Left ventricle myocardium inferior (tissue), 1 donor: ENCODE measurements around the gene ZNF441. TPM values are rescaled to one million over a fixed set of nuclear protein-coding genes. Genes with fewer than 3 reads are reported as not detected.
"Not testable (repeated sequence)": the region's sequence is repeated elsewhere in the genome, so short reads cannot be mapped to it uniquely, and the experiment has no call there.

ENCODE experiments used
- DNase-seq: peaks from one replicate; pipeline ENCODE4 v3.0.0-alpha.2; 2020
- H3K27ac ChIP-seq: fragments of 200-600 bp; replicated peaks from 2 replicates; pipeline ENCODE4 v1.8.0; 2021
- H3K27me3 ChIP-seq: fragments of 200-600 bp; 2 replicates; pipeline ENCODE4 v1.8.0; 2021; ENCODE audit warnings: low read depth
- H3K36me3 ChIP-seq: fragments of 200-600 bp; 2 replicates; pipeline ENCODE4 v1.8.0; 2021
- H3K4me1 ChIP-seq: fragments of 200-600 bp; 2 replicates; pipeline ENCODE4 v1.8.0; 2021
- H3K4me3 ChIP-seq: fragments of 200-600 bp; 2 replicates; pipeline ENCODE4 v1.8.0; 2021; ENCODE audit warnings: mild to moderate bottlenecking, moderate library complexity
- H3K9me3 ChIP-seq: fragments of 200-600 bp; replicated peaks from 2 replicates; pipeline ENCODE4 v1.8.0; 2021
- intact Hi-C: fragments of 100-400 bp; cut with micrococcal nuclease; formaldehyde crosslinking; loops from one replicate; pipeline ENCODE4 v1.11.0; 2022
- total RNA-seq: library from RNA; stranded (reverse); fragmentation: NEBNext Ultra II Directional; extraction: Animal tissue kit (Norgen Biotek cat#: 25700); gene quantifications from one replicate; pipeline ENCODE4 v1.2.1, GENCODE V29; 2021
- TF ChIP-seq, protein P1 (sequence below): fragments of 200-600 bp; IDR thresholded peaks from 2 replicates; pipeline ENCODE4 v1.8.0; 2021; ENCODE audit warnings: antibody characterized with exemption, mild to moderate bottlenecking, borderline replicate concordance
- donor health status: DM: no; HTN: yes; CAD: no; lungs with severe emphysema.

The ZNF441 gene
- total RNA-seq, 1 donor from 2014 or later = 4.3 TPM

DNA sequence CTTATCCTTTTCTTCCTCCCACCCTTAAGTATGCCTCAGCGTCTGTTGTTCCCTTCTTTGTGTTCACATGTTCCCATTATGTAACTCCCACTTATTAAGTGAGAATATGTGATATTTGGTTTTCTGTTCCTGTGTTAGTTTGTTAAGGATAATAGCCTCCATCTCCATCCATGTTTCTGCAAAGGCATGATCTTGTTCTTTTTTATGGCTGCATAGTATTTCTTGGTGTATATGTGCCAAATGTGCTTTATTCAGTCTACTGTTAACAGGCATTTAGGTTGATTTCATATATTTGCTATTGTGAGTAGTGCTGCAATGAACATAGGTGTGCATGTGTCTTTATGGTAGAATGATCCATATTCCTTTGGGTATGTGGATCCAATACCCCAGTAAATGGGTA, 3.2 kb upstream of the ZNF441 start:
- intact Hi-C loops = no loop called here
- peaks cover 12% of the 10 kb centered on the region for H3K9me3 ChIP-seq
- no peak overlapping the region for H3K27ac ChIP-seq
- no peaks in the 10 kb centered on the region for H3K27me3 ChIP-seq
- peaks cover 21% of the 10 kb centered on the region for H3K4me1 ChIP-seq
- TF ChIP-seq, protein P1, sequence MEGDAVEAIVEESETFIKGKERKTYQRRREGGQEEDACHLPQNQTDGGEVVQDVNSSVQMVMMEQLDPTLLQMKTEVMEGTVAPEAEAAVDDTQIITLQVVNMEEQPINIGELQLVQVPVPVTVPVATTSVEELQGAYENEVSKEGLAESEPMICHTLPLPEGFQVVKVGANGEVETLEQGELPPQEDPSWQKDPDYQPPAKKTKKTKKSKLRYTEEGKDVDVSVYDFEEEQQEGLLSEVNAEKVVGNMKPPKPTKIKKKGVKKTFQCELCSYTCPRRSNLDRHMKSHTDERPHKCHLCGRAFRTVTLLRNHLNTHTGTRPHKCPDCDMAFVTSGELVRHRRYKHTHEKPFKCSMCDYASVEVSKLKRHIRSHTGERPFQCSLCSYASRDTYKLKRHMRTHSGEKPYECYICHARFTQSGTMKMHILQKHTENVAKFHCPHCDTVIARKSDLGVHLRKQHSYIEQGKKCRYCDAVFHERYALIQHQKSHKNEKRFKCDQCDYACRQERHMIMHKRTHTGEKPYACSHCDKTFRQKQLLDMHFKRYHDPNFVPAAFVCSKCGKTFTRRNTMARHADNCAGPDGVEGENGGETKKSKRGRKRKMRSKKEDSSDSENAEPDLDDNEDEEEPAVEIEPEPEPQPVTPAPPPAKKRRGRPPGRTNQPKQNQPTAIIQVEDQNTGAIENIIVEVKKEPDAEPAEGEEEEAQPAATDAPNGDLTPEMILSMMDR = no peak
- H3K4me3 ChIP-seq = no peak overlapping the region
- no peak for DNase-seq
- H3K36me3 ChIP-seq = no peaks in the 10 kb centered on the region

GRCh38 chr19:11767633-11768133, 883 bp downstream of the ZNF441 start:
- TF ChIP-seq, protein P1 = no peak
- DNase-seq = peak; percentile 17
- Histone ChIP-seq H3K9me3 (peaks cover 33% of the 10 kb centered on the region), H3K4me1 (peaks cover 24% of the 10 kb centered on the region), H3K27ac (peak overlapping the region; percentile 92), H3K27me3 (no peaks in the 10 kb centered on the region), H3K36me3 (peaks cover 3% of the 10 kb centered on the region), H3K4me3 (peak overlapping the region; percentile 95)
- intact Hi-C loops = no loop called here

- H3K27me3 ChIP-seq = no peaks in the 10 kb centered on the region
- peaks cover 24% of the 10 kb centered on the region for H3K4me1 ChIP-seq
- TF ChIP-seq, protein P1 = no peak
- H3K9me3 ChIP-seq = peaks cover 43% of the 10 kb centered on the region
- intact Hi-C loops = no loop called here
- peaks cover 3% of the 10 kb centered on the region for H3K36me3 ChIP-seq
- no peak for DNase-seq
- no peak overlapping the region for H3K27ac ChIP-seq
- H3K4me3 ChIP-seq = no peak overlapping the region
Measured at GRCh38 chr19:11769995-11770394, 3.2 kb downstream of the ZNF441 start.

GRCh38 chr19:11771520-11771919, 4.7 kb downstream of the ZNF441 start:
- H3K36me3 ChIP-seq, intact Hi-C loops, DNase-seq, H3K27me3 ChIP-seq, H3K27ac ChIP-seq, H3K4me3 ChIP-seq: not testable (repeated sequence)
- H3K4me1 ChIP-seq = peaks cover 20% of the 10 kb centered on the region
- peaks cover 57% of the 10 kb centered on the region for H3K9me3 ChIP-seq
- TF ChIP-seq, protein P1 = peak; percentile 23

- H3K9me3 ChIP-seq = peaks cover 90% of the 10 kb centered on the region
- DNase-seq, H3K27ac ChIP-seq, H3K27me3 ChIP-seq, H3K4me1 ChIP-seq, intact Hi-C loops, H3K4me3 ChIP-seq: not testable (repeated sequence)
- peaks cover 61% of the 10 kb centered on the region for H3K36me3 ChIP-seq
Measured at GRCh38 chr19:11776669-11777068, 9.9 kb downstream of the ZNF441 start.

- H3K27ac ChIP-seq = no peak overlapping the region
- H3K36me3 ChIP-seq = peaks cover 84% of the 10 kb centered on the region
- peaks cover 91% of the 10 kb centered on the region for H3K9me3 ChIP-seq
- no peak for DNase-seq
- intact Hi-C loops = no loop called here
- H3K4me3 ChIP-seq = no peak overlapping the region
- TF ChIP-seq, protein P1 = no peak
- H3K27me3 ChIP-seq = no peaks in the 10 kb centered on the region
- H3K4me1 ChIP-seq = no peaks in the 10 kb centered on the region
Measured at GRCh38 chr19:11780431-11781020, 13.7 kb downstream of the ZNF441 start.
